ENCODE results near the gene LAMA1. TPM values are rescaled to one million over a fixed set of nuclear protein-coding genes. Genes with fewer than 3 reads are reported as not detected.

The LAMA1 gene
- total and polyA plus RNA-seq, 2 of the 8 experiments (the other 6 are each of a cell fraction or from before 2014, with no cell fraction given) = 30.4 to 48.7 TPM

- TF ChIP-seq, protein P1, sequence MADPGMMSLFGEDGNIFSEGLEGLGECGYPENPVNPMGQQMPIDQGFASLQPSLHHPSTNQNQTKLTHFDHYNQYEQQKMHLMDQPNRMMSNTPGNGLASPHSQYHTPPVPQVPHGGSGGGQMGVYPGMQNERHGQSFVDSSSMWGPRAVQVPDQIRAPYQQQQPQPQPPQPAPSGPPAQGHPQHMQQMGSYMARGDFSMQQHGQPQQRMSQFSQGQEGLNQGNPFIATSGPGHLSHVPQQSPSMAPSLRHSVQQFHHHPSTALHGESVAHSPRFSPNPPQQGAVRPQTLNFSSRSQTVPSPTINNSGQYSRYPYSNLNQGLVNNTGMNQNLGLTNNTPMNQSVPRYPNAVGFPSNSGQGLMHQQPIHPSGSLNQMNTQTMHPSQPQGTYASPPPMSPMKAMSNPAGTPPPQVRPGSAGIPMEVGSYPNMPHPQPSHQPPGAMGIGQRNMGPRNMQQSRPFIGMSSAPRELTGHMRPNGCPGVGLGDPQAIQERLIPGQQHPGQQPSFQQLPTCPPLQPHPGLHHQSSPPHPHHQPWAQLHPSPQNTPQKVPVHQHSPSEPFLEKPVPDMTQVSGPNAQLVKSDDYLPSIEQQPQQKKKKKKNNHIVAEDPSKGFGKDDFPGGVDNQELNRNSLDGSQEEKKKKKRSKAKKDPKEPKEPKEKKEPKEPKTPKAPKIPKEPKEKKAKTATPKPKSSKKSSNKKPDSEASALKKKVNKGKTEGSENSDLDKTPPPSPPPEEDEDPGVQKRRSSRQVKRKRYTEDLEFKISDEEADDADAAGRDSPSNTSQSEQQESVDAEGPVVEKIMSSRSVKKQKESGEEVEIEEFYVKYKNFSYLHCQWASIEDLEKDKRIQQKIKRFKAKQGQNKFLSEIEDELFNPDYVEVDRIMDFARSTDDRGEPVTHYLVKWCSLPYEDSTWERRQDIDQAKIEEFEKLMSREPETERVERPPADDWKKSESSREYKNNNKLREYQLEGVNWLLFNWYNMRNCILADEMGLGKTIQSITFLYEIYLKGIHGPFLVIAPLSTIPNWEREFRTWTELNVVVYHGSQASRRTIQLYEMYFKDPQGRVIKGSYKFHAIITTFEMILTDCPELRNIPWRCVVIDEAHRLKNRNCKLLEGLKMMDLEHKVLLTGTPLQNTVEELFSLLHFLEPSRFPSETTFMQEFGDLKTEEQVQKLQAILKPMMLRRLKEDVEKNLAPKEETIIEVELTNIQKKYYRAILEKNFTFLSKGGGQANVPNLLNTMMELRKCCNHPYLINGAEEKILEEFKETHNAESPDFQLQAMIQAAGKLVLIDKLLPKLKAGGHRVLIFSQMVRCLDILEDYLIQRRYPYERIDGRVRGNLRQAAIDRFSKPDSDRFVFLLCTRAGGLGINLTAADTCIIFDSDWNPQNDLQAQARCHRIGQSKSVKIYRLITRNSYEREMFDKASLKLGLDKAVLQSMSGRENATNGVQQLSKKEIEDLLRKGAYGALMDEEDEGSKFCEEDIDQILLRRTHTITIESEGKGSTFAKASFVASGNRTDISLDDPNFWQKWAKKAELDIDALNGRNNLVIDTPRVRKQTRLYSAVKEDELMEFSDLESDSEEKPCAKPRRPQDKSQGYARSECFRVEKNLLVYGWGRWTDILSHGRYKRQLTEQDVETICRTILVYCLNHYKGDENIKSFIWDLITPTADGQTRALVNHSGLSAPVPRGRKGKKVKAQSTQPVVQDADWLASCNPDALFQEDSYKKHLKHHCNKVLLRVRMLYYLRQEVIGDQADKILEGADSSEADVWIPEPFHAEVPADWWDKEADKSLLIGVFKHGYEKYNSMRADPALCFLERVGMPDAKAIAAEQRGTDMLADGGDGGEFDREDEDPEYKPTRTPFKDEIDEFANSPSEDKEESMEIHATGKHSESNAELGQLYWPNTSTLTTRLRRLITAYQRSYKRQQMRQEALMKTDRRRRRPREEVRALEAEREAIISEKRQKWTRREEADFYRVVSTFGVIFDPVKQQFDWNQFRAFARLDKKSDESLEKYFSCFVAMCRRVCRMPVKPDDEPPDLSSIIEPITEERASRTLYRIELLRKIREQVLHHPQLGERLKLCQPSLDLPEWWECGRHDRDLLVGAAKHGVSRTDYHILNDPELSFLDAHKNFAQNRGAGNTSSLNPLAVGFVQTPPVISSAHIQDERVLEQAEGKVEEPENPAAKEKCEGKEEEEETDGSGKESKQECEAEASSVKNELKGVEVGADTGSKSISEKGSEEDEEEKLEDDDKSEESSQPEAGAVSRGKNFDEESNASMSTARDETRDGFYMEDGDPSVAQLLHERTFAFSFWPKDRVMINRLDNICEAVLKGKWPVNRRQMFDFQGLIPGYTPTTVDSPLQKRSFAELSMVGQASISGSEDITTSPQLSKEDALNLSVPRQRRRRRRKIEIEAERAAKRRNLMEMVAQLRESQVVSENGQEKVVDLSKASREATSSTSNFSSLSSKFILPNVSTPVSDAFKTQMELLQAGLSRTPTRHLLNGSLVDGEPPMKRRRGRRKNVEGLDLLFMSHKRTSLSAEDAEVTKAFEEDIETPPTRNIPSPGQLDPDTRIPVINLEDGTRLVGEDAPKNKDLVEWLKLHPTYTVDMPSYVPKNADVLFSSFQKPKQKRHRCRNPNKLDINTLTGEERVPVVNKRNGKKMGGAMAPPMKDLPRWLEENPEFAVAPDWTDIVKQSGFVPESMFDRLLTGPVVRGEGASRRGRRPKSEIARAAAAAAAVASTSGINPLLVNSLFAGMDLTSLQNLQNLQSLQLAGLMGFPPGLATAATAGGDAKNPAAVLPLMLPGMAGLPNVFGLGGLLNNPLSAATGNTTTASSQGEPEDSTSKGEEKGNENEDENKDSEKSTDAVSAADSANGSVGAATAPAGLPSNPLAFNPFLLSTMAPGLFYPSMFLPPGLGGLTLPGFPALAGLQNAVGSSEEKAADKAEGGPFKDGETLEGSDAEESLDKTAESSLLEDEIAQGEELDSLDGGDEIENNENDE (IDR thresholded peaks at IDR 0.05; ENCODE audit: insufficient replicate concordance, low read length) = no peak
These were observed 11.7 kb downstream of the LAMA1 start (continued) for GRCh38 chr18:7105943-7106342.

All from H1 (cell line).